Parathyroid adenoma (tissue), 2 donors: ENCODE data around the gene MRPL9.
"Not testable (repeated sequence)": the region's sequence is repeated elsewhere in the genome, so short reads cannot be mapped to it uniquely, and the experiment has no call there.

ENCODE experiments used
- H2AFZ ChIP-seq: fragments of 300-600 bp; sonication (generic); one replicate; pipeline ENCODE4 v1.7.0; 2017; ENCODE audit warnings: antibody characterized with exemption, mild to moderate bottlenecking
- H3K27ac ChIP-seq: fragments of 300-600 bp; sonication (generic); one replicate; pipeline ENCODE4 v1.7.0; 2017
- H3K27me3 ChIP-seq: fragments of 300-600 bp; sonication (generic); one replicate; pipeline ENCODE4 v1.7.0; 2017; ENCODE audit warnings: low read length; ENCODE audit not compliant: control insufficient read depth, insufficient read depth
- H3K36me3 ChIP-seq: fragments of 300-600 bp; sonication (generic); one replicate; pipeline ENCODE4 v1.7.0; 2017; ENCODE audit warnings: low read length; ENCODE audit not compliant: control insufficient read depth, insufficient read depth
- H3K4me1 ChIP-seq: fragments of 300-600 bp; sonication (generic); one replicate; pipeline ENCODE4 v1.7.0; 2017; ENCODE audit warnings: control low read depth
- H3K4me2 ChIP-seq: fragments of 300-600 bp; sonication (generic); one replicate; pipeline ENCODE4 v1.7.0; 2017; ENCODE audit warnings: low read length
- H3K4me3 ChIP-seq: fragments of 300-600 bp; sonication (generic); one replicate; pipeline ENCODE4 v1.7.0; 2017; ENCODE audit warnings: low read depth, low read length
- H3K79me2 ChIP-seq: fragments of 300-600 bp; sonication (generic); one replicate; pipeline ENCODE4 v1.7.0; 2017; ENCODE audit warnings: control low read depth
- H3K9ac ChIP-seq: fragments of 300-600 bp; sonication (generic); one replicate; pipeline ENCODE4 v1.7.0; 2017; ENCODE audit warnings: mild to moderate bottlenecking
- H3K9me3 ChIP-seq: fragments of 300-600 bp; sonication (generic); one replicate; pipeline ENCODE4 v1.7.0; 2017; ENCODE audit warnings: low read length; ENCODE audit not compliant: control insufficient read depth
- CTCF ChIP-seq: fragments of 300-600 bp; sonication (generic); IDR thresholded peaks from one replicate; pipeline ENCODE4 v1.7.0; 2017; ENCODE audit warnings: antibody characterized with exemption, mild to moderate bottlenecking
- donor health status: primary hyperparathyroidism.

The MRPL9 gene

GRCh38 chr1:151737026-151737425, 26.3 kb downstream of the MRPL9 start:
- TF ChIP-seq CTCF, result no peak
- H3K9ac ChIP-seq, result no peak overlapping the region
- no peak overlapping the region for H3K4me2 ChIP-seq
- no peaks in the 10 kb centered on the region for H3K79me2 ChIP-seq
- H3K4me3 ChIP-seq, result no peak overlapping the region
- no peak overlapping the region for H2AFZ ChIP-seq
- no peaks in the 10 kb centered on the region for H3K9me3 ChIP-seq
- H3K27me3 ChIP-seq, result no peaks in the 10 kb centered on the region
- no peak overlapping the region for H3K27ac ChIP-seq
- no peaks in the 10 kb centered on the region for H3K36me3 ChIP-seq
- H3K4me1 ChIP-seq, result peaks cover 11% of the 10 kb centered on the region

GRCh38 chr1:151733995-151734394, 29.3 kb downstream of the MRPL9 start:
- H3K27me3 ChIP-seq, H3K27ac ChIP-seq, H3K4me1 ChIP-seq, H3K4me3 ChIP-seq, H3K9me3 ChIP-seq, H3K79me2 ChIP-seq, H3K9ac ChIP-seq, H3K4me2 ChIP-seq, H3K36me3 ChIP-seq, H2AFZ ChIP-seq: not testable (repeated sequence)

- no peak overlapping the region for H2AFZ ChIP-seq
- H3K27ac ChIP-seq, result no peak overlapping the region
These were observed 30.2 kb downstream of the MRPL9 start for GRCh38 chr1:151733126-151733525.

GRCh38 chr1:151729966-151730291, 33.4 kb downstream of the MRPL9 start:
- Histone ChIP-seq H3K27ac (no peak overlapping the region), H3K9me3 (no peaks in the 10 kb centered on the region), H3K4me1 (peaks cover 5% of the 10 kb centered on the region), H3K4me3 (no peak overlapping the region), H3K4me2 (no peak overlapping the region), H3K27me3 (no peaks in the 10 kb centered on the region), H3K36me3 (no peaks in the 10 kb centered on the region), H3K79me2 (no peaks in the 10 kb centered on the region), H3K9ac (no peak overlapping the region), H2AFZ (no peak overlapping the region)
- no peak for TF ChIP-seq CTCF

More at GRCh38 chr1:151733126-151733525, 30.2 kb downstream of the MRPL9 start:
- Histone ChIP-seq H3K4me2 (no peak overlapping the region), H3K9me3 (no peaks in the 10 kb centered on the region), H3K27me3 (no peaks in the 10 kb centered on the region), H3K36me3 (no peaks in the 10 kb centered on the region), H3K79me2 (no peaks in the 10 kb centered on the region), H3K4me1 (no peaks in the 10 kb centered on the region), H3K9ac (no peak overlapping the region), H3K4me3 (no peak overlapping the region)
- TF ChIP-seq CTCF, result no peak

- Histone ChIP-seq H3K4me2 (no peak overlapping the region), H3K27ac (peak overlapping the region; percentile 80), H3K36me3 (no peaks in the 10 kb centered on the region), H3K4me1 (peaks cover 5% of the 10 kb centered on the region), H3K4me3 (no peak overlapping the region), H3K27me3 (no peaks in the 10 kb centered on the region), H3K79me2 (no peaks in the 10 kb centered on the region), H2AFZ (no peak overlapping the region), H3K9ac (no peak overlapping the region), H3K9me3 (no peaks in the 10 kb centered on the region)
- TF ChIP-seq CTCF, result no peak
These were observed 33.9 kb downstream of the MRPL9 start for GRCh38 chr1:151729157-151729965.
